ENCODE measurements around the gene DGCR6L.
A peak's percentile ranks its signal among the peaks of the same experiment; 100 is the strongest.
"Not testable (repeated sequence)": the region's sequence is repeated elsewhere in the genome, so short reads cannot be mapped to it uniquely, and the experiment has no call there.

The DGCR6L gene

GRCh38 chr22:20275836-20276235, 44.0 kb downstream of the DGCR6L start:
- no peak for DNase-seq (ENCODE audit: low read depth in 2 of 2)

- DNase-seq (ENCODE audit: low read depth in 2 of 2) = not testable (repeated sequence)
Observed at GRCh38 chr22:20275325-20275724, 44.5 kb downstream of the DGCR6L start.

GRCh38 chr22:20274374-20274773, 45.5 kb downstream of the DGCR6L start:
- DNase-seq (ENCODE audit: low read depth in 2 of 2) = not testable (repeated sequence)

GRCh38 chr22:20273758-20274181, 46.1 kb downstream of the DGCR6L start:
- DNase-seq (ENCODE audit: low read depth in 2 of 2) = no peak

GRCh38 chr22:20272700-20273099, 47.2 kb downstream of the DGCR6L start:
- DNase-seq (ENCODE audit: low read depth in 2 of 2) = no peak

- DNase-seq (ENCODE audit: low read depth in 2 of 2) = no peak
Observed at GRCh38 chr22:20272174-20272573, 47.7 kb downstream of the DGCR6L start.

- DNase-seq (ENCODE audit: low read depth in 2 of 2) = no peak
Observed at GRCh38 chr22:20271114-20271994, 48.5 kb downstream of the DGCR6L start.

GRCh38 chr22:20270190-20271113, 49.4 kb downstream of the DGCR6L start:
- DNase-seq (ENCODE audit: low read depth in 2 of 2) = not testable (repeated sequence)

GRCh38 chr22:20269673-20270072, 50.2 kb downstream of the DGCR6L start:
- DNase-seq (ENCODE audit: low read depth in 2 of 2) = not testable (repeated sequence)

- DNase-seq (ENCODE audit: low read depth in 2 of 2) = not testable (repeated sequence)
Observed at GRCh38 chr22:20269201-20269600, 50.7 kb downstream of the DGCR6L start.

GRCh38 chr22:20268279-20269012, 51.4 kb downstream of the DGCR6L start, which contains the start of gene RTN4R:
Gene RTN4R (minus strand): TSS chr22:20268318. CDS start chr22:20268092, 226 bp downstream.
- DNase-seq (ENCODE audit: low read depth in 2 of 2) = peak; percentile 42 to 45

GRCh38 chr22:20267441-20268278, 52.2 kb downstream of the DGCR6L start:
- DNase-seq (ENCODE audit: low read depth in 2 of 2) = no peak

GRCh38 chr22:20266667-20267440, 53.0 kb downstream of the DGCR6L start:
- DNase-seq (ENCODE audit: low read depth in 2 of 2) = not testable (repeated sequence)

GRCh38 chr22:20265772-20266666, 53.8 kb downstream of the DGCR6L start:
- DNase-seq (ENCODE audit: low read depth in 2 of 2) = not testable (repeated sequence)

- no peak for DNase-seq (ENCODE audit: low read depth in 2 of 2)
Observed at GRCh38 chr22:20264614-20265452, 55.0 kb downstream of the DGCR6L start.
